ENCODE results near the gene ADAMTS13.
A peak's percentile ranks its signal among the peaks of the same experiment; 100 is the strongest.
"Not testable (repeated sequence)": the region's sequence is repeated elsewhere in the genome, so short reads cannot be mapped to it uniquely, and the experiment has no call there.

Gene ADAMTS13

DNA sequence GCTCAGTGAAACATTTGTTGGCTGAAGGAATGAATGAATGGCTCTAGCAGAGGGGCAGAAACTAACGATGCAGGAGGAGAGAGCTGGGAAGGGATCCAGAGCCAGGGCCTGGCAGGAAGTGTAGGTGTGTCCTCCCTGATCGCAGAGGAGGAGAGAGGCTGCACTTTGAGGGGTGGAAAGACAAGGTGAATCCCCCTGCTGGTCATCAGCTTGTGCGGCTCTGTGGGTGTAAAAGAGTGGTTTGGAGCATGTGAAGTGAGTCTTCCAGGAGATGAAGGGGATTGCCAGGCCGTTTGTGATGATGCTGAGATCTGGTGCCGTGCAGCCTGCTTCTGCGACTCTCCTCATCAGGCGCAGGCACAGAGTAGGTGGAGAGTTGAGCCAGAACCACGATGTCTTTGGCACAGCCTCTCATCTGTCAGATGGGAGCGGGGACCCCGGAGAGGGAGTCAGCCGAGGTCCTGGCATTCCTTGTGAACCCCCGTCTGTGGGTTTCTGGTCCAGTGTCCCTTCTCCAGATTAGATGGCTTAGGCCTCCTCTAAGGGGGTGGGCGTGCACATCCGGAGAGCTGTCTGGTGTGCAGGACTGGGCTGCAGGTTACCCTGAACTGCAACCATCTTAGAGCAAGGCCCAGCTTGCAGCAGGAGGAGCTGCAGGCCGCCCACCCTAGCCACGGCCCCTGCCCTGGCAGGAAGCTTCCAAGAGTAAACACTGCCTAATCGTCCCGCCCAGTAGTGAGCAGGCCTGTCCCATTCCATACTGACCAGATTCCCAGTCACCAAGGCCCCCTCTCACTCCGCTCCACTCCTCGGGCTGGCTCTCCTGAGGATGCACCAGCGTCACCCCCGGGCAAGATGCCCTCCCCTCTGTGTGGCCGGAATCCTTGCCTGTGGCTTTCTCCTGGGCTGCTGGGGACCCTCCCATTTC lies at the start of gene ADAMTS13:
Gene ADAMTS13, plus strand, starts transcription at position 753 of the 928 bp plus-strand sequence. Its CDS starts 77 bp downstream, at position 830.
- DNase-seq = no peak

DNA sequence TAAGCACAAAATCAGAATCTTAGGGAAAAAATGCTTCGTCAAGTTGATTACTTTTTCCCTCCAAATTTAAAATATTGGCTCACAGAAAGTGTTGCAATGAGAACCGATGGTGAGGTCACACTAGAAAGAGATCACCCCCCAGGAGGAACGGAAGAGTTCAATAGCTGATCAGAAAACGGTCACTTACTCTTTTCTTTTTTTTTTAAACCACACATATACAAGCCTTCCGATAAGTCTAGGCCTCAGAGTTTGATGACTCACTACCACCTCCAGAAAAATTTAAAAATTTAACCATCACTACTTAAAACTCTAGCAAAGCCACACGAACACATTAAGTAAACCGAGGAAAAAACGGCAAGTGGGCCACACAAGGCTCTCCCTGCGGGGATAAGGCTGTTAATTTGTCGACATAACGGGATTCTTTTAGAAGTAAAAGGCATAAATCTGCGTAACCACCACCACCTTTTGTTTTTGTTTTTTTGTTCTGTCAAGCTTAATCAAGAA lies 47.5 kb upstream of the ADAMTS13 start:
- no peak for DNase-seq

- no peak for DNase-seq
These were observed 46.9 kb upstream of the ADAMTS13 start for GRCh38 chr9:133375116-133375723.

DNA sequence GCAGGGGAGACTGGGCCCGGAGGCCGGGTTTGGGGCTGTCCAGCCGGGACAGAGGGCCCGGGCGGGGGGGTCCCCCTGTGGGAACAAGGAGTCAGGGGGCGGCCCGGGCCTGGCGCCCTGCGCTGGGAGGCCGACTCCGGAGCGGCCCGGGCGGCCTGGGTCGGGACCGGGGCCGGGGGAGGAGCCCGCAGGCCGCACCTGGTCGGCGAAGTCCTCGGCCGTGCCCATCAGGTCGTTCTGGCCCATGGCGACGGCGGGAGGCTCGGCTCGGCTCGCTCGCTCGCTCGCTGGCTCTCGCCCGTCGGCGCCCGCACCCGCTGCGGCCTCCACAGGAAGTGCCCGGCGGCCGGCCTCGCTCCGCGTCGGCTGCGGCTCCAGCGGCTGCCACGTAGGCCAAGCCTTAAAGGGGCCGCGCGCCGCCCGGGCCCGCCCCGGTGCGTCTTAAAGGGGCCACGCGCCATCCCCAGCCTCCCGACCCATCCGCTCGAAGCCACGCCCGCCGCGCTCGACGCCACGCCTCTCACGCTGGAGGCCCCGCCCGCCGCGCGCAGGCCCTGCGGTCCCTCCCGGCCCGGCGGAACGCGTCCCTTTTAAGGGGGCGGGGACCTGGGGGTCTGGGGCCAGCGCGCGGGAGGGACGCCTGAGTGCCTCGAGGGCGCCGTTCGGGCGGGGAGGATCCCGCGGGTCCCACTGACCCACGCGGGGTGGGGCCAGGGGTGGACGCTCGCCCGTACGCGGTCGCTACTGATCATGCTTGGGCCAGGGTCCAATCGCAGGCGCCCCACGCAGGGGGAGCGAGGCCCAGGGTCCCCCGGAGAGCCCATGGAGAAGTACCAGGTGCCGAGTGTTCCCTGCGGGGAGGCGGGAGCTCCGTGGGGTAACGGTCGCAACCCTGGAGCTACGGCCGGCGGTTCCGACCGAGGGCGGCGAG lies 46.2 kb upstream of the ADAMTS13 start, which contains the start of the genes STKLD1 and SURF4:
Gene STKLD1, plus strand, starts transcription at position 643 of the 931 bp plus-strand sequence. Its CDS starts 108 bp downstream, at position 751.
Gene SURF4, minus strand, starts transcription at position 337 of the 931 bp plus-strand sequence. Its CDS starts 91 bp downstream, at position 246.
- peak; percentile 84 for DNase-seq

- DNase-seq = not testable (repeated sequence)
These were observed 44.9 kb upstream of the ADAMTS13 start for GRCh38 chr9:133377280-133377679.

DNA sequence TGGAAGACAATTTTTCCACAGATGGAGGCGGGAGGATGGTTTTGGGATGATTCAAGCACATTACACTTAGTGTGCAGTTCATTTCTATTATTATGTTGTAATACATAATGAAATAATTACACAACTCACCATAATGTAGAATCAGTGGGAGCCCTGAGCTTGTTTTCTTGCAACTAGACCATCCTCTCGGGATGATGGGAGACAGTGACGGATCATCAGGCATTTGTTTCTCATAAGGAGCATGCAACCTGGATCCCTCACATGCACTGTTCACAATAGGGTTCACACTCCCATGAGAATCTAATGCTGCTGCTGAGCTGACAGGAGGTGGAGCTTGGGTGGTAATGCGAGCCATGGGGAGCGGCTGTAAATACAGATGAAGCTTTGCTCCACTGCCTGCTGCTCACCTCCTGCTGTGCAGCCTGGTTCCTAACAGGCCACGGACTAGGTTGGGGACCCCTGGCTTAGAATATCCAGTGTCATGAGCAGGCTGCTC lies 44.4 kb upstream of the ADAMTS13 start:
- DNase-seq = no peak

GRCh38 chr9:133378408-133378962 lies 43.7 kb upstream of the ADAMTS13 start:
- no peak for DNase-seq

DNA sequence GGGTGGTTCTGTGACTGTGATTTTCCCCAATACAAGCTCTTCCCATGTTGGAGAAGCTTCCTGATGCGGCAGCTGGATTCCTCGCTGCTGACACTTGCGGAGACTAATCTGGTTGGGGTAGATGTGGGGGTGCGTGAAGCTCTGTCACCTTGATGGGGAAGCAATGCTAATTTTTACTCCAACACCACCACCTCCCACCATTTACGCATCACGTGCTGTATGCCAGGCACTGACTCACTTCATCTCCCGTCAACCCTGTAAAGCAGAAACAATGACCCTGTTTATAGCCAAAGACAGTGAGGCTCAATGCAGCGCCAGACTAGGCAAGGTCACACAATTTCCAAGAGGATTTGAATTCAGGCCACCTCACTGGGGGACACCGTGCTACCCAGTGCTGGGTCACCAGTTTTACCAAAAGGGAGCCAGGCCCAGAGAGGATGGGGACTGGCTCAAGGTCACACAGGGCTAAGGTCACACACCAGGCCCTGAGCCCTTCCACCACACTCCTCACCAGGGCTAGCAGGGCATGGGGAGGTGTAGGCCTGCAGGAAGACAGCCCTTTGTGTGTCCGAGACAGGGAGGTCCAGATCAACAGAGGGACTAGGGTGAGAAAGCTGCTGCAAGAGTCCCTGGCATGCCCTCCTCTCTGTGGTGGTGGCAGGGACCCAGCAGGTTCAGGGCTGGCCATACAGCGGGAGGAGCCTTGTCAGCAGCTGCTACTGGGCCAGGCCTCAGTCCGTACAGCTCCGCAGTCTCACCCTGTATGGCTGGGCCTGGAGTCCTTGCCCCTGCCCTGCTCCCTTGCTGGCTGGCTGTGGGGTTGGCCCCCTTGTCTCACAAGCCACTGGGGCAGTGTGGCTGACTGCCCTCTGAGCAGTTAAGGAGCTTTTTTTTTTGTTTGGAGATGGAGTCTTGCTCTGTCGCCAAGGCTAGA lies 42.7 kb upstream of the ADAMTS13 start:
- DNase-seq = no peak

- DNase-seq = no peak
These were observed 41.4 kb upstream of the ADAMTS13 start for GRCh38 chr9:133380734-133381133.

DNA sequence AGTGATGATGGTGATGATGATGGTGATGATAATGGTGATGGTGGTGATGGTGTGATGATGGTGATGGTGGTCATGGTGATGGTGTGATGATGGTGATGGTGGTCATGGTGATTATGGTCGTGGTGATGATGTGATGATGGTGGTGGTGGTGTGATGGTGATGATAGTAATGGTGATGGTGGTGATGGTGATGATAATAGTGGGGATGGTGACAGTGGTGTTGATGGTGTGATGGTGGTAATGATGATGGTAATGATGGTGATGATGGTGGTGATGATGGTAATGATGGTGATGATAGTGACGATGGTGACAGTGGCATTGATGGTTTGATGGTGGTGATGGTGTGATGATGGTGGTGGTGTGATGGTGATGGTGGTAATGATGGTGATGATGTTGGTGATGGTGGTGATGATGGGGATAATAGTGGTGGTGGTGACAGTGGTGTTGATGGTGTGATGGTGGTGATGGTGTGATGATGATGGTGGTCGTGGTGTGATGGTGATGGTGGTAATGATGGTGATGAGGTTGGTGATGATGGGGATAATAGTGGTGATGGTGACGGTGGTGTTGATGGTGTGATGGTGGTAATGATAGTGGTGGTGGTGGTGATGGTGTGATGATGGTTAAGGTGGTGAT lies 39.5 kb upstream of the ADAMTS13 start:
- no peak for DNase-seq

- no peak for DNase-seq
These were observed 38.7 kb upstream of the ADAMTS13 start for GRCh38 chr9:133383438-133383837.

DNA sequence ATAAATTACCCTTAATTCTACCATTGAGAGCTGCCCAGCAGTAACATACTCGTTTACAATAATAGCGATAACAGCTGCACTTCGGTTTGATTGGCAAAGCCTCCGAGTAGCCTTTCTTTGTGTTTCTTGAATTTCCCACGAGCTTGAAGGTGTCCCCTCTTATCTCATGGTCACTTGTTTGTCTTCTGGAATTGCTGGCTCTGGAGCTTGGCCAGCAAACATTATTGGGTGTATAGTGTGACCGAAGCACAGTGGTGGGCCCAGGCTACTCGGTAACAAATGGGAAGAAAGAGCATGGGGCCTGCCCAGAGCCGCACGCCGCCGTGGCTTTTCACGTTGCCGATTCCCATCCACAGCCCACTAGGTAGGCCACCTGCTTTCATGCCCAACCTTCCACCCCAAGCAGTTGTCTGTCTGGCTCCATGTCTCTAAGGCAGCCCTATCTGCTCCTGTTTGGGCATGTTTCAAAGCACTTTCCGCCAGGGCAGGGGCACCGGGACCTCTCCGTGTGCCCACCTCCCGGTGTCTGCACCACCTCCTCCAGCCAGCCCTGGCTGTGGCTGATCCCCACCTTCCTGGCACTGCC lies 37.3 kb upstream of the ADAMTS13 start:
- DNase-seq = no peak

DNA sequence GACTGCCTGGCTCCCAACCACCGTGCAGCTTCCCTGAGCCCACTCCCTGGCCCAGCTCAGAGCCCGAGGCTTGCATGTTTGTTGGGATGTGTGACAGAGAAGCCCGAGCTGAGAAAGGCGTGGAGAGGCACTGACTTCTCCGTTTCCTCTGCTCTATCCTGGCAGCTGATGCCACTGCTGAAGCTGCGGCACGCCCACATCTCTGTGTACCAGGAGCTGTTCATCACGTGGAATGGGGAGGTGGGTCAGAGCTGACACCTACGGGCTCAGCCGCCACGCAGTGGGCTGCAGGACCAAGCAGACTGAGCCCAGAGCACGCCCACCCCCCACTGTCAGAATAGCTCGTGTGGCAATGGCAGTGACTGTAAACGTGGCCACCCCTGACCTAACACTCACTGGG lies 36.7 kb upstream of the ADAMTS13 start:
- DNase-seq = no peak

- DNase-seq = no peak
These were observed 35.8 kb upstream of the ADAMTS13 start for GRCh38 chr9:133386338-133386737.

DNA sequence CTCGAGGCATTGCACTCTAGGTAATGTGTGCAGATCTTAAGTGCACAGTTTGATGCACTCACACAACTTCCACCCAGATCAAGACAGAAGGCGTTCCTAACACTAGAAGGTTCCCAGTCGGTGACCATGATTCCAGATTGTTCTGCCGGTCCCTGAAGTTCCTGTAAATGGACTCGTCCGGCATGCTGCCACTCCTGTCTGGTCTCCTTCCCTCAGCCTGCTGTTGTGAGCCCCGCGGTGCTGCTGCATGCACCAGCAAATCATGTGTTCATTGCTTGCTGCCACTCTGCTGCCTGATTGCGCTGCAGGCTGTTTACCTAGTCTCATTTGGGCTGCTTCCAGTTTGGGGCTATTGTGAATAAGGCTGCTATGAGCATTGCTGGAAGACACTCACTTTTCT lies 34.5 kb upstream of the ADAMTS13 start:
- no peak for DNase-seq

DNA sequence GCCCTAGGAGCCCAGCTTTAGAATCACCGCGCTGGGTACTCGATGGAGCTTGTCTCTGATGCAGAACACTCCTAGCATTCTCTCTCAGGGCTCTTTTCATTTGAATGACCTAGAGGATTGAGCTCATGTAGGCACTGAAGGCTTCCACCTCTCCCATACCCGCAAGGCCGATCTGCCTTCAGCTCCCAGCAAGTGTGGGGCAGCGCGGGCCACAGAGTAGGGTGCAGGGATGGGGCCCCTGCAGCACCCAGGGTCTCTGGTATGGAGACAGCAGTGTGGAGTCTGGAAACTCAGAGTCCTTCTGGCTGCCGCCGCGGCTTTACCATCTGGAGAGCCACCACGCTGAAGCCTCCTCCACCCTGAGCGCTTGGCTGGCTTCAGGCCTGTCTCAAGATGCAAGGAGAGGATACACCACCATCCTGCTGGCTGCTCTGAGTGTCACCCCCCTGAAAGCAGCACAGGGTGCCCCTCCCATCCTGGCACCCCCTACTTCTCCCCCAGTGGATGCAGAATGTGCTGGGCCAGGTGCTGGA lies 33.1 kb upstream of the ADAMTS13 start:
- no peak for DNase-seq

DNA sequence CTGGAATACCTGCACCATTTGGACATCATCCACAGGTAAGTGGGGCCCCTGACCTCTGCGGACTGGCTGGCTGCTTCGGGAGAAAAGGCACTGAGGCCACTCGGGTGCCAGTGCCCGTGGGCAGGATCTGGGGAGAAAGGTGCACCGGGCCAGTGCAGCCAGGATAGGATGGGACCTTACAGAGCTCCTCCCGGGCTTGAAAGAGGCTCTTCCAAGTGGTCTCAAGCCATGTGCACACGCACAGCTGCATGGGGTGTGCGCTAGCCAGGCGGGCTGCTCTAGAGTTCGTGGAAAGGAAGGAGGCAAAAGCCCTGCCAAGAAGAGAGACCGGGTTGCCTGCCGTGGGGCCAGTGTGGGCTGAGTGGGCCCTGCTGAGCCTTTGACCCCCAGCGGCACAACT lies 32.6 kb upstream of the ADAMTS13 start:
- DNase-seq = no peak

- DNase-seq = no peak
These were observed 31.5 kb upstream of the ADAMTS13 start for GRCh38 chr9:133390713-133391112.

DNA sequence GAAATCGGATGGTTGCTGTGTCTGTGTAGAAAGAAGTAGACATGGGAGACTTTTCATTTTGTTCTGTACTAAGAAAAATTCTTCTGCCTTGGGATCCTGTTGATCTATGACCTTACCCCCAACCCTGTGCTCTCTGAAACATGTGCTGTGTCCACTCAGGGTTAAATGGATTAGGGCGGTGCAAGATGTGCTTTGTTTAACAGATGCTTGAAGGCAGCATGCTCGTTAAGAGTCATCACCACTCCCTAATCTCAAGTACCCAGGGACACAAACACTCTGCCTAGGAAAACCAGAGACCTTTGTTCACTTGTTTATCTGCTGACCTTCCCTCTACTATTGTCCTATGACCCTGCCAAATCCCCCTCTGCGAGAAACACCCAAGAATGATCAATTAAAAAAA lies 30.7 kb upstream of the ADAMTS13 start:
- DNase-seq = not testable (repeated sequence)

GRCh38 chr9:133392308-133392707 lies 29.9 kb upstream of the ADAMTS13 start:
- DNase-seq = not testable (repeated sequence)
